Measurements from ENCODE around the gene ROPN1L.

GRCh38 chr5:10509575-10509974, 67.9 kb downstream of the ROPN1L start:
- TF ChIP-seq CTCF (IDR thresholded peaks at IDR 0.05; ENCODE audit: insufficient read depth, low read depth, low read length) = no peak
- TF ChIP-seq EZH2 (IDR thresholded peaks at IDR 0.05; ENCODE audit: insufficient read depth, low read length) = no peak
